OCI-LY3 (cell line): ENCODE measurements around the gene BCL11A.

ENCODE experiments used
- EZH2phosphoT487 ChIP-seq: fragments of 200-600 bp; shearing (Covaris generic); IDR thresholded peaks from 2 replicates; pipeline ENCODE4 v1.6.1; 2018; ENCODE audit warnings: antibody characterized with exemption, mixed run types, low read depth
- TF ChIP-seq, protein P1 (sequence below): fragments of 200-600, 300-600 bp; sonication (generic); IDR thresholded peaks from 2 replicates; pipeline ENCODE4 v1.5.1; 2014; ENCODE audit warnings: antibody characterized with exemption, low read length, low read depth

DNA sequence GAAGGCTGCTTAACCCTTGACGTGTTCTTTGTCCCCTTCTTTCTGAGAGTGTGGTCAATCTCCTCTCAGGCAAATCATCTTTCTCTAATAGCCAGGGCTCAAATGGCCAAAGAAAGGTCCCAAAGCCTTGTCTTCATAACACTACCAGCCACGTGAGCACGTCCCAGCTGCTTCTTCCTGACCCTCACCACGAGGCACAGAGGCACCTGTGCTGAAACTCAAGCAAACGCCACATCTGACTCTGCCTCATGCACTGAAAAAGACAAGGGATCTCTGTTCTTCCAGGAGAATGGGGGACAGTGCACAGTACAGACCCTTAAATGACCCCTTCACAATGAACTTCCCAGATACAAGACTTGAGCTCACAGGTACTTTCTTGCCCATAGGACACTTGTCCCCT is 31.8 kb downstream of the BCL11A start:
- TF ChIP-seq, protein P1, sequence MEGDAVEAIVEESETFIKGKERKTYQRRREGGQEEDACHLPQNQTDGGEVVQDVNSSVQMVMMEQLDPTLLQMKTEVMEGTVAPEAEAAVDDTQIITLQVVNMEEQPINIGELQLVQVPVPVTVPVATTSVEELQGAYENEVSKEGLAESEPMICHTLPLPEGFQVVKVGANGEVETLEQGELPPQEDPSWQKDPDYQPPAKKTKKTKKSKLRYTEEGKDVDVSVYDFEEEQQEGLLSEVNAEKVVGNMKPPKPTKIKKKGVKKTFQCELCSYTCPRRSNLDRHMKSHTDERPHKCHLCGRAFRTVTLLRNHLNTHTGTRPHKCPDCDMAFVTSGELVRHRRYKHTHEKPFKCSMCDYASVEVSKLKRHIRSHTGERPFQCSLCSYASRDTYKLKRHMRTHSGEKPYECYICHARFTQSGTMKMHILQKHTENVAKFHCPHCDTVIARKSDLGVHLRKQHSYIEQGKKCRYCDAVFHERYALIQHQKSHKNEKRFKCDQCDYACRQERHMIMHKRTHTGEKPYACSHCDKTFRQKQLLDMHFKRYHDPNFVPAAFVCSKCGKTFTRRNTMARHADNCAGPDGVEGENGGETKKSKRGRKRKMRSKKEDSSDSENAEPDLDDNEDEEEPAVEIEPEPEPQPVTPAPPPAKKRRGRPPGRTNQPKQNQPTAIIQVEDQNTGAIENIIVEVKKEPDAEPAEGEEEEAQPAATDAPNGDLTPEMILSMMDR = no peak
- TF ChIP-seq EZH2phosphoT487 = no peak
